Measurements from ENCODE around the gene HDGF.

DNA sequence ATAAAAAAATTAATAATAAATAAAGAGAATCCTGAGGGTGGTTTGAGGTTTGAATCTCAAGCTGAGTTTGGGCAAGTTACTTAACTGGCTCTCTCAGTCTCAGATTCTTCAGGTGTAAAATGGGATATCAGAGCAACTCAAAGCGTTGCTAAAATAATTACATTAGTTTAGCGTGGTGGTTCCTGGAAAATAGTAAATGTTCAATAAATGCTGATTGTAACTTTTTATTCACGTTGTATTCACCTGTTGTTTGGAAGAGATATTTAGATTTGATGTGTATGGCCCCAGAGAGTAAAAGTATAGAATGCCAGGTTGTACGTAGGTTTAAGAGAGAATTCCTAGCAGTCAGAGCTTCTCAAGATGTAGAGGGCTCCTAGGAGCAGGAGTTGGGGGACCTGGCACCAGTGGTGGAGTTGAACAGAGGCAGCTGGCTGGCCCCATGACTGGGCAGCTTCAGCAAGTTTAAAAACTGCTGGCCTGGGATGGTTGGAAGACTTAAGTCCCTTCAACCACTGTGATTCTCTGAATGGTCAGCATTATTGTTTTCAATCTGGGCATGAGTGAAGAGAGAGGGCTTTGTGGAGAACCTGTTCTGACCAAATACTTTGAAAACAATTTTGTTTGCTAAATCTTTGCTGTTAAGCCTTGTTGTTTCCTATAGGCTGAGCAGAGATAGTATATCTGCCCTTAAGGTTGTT lies 38.3 kb upstream of the HDGF start:
- no peak for TF ChIP-seq POLR2AphosphoS5 (IDR thresholded peaks at IDR 0.05; ENCODE audit: low read depth, low read length)
- TF ChIP-seq, protein P1, sequence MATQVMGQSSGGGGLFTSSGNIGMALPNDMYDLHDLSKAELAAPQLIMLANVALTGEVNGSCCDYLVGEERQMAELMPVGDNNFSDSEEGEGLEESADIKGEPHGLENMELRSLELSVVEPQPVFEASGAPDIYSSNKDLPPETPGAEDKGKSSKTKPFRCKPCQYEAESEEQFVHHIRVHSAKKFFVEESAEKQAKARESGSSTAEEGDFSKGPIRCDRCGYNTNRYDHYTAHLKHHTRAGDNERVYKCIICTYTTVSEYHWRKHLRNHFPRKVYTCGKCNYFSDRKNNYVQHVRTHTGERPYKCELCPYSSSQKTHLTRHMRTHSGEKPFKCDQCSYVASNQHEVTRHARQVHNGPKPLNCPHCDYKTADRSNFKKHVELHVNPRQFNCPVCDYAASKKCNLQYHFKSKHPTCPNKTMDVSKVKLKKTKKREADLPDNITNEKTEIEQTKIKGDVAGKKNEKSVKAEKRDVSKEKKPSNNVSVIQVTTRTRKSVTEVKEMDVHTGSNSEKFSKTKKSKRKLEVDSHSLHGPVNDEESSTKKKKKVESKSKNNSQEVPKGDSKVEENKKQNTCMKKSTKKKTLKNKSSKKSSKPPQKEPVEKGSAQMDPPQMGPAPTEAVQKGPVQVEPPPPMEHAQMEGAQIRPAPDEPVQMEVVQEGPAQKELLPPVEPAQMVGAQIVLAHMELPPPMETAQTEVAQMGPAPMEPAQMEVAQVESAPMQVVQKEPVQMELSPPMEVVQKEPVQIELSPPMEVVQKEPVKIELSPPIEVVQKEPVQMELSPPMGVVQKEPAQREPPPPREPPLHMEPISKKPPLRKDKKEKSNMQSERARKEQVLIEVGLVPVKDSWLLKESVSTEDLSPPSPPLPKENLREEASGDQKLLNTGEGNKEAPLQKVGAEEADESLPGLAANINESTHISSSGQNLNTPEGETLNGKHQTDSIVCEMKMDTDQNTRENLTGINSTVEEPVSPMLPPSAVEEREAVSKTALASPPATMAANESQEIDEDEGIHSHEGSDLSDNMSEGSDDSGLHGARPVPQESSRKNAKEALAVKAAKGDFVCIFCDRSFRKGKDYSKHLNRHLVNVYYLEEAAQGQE (IDR thresholded peaks at IDR 0.05; ENCODE audit: insufficient read depth in 1 of 2, low read depth in 2 of 2, low read length in 2 of 2) = no peak
- no peak for TF ChIP-seq FOXP2 (optimal IDR thresholded peaks at IDR 0.05; ENCODE audit: borderline replicate concordance, extremely low read depth, extremely low read length, insufficient read depth)
- TF ChIP-seq TAF1 (IDR thresholded peaks at IDR 0.05; ENCODE audit: borderline replicate concordance, insufficient read depth, low read length) = no peak
- no peak for TF ChIP-seq SIN3A (IDR thresholded peaks at IDR 0.05; ENCODE audit: borderline replicate concordance, insufficient read depth, low read length)

All from PFSK-1 (cell line).